ENCODE measurements around the gene POU2F3.

POU2F3 gene

GRCh38 chr11:120229451-120230424, 10.2 kb upstream of the POU2F3 start:
- DNase-seq (ENCODE audit: low spot score) = peak; percentile 58
- TF ChIP-seq CTCF (IDR thresholded peaks at IDR 0.05; ENCODE audit: borderline replicate concordance, control extremely low read depth, extremely low read depth, insufficient read depth, missing control alignments) = peak; percentile 55
- in situ Hi-C loops (cut with MboI; ENCODE audit: low sequenced_read_pairs, unreplicated experiment) = loop anchor here (5.0 kb wide), 2 partner anchors 57 to 73 kb away; no protein-coding TSS in a partner anchor

GRCh38 chr11:120230433-120231071, 9.4 kb upstream of the POU2F3 start:
- in situ Hi-C loops (cut with MboI; ENCODE audit: low sequenced_read_pairs, unreplicated experiment) = loop anchor here (5.0 kb wide), 1 partner anchor 72 kb away; no protein-coding TSS in a partner anchor
- TF ChIP-seq CTCF (IDR thresholded peaks at IDR 0.05; ENCODE audit: borderline replicate concordance, control extremely low read depth, extremely low read depth, insufficient read depth, missing control alignments) = no peak
- DNase-seq (ENCODE audit: low spot score) = no peak

GRCh38 chr11:120231963-120232362, 8.0 kb upstream of the POU2F3 start:
- in situ Hi-C loops (cut with MboI; ENCODE audit: low sequenced_read_pairs, unreplicated experiment) = loop anchor here (5.0 kb wide), 1 partner anchor 70 kb away; no protein-coding TSS in a partner anchor
- TF ChIP-seq CTCF (IDR thresholded peaks at IDR 0.05; ENCODE audit: borderline replicate concordance, control extremely low read depth, extremely low read depth, insufficient read depth, missing control alignments) = no peak
- no peak for DNase-seq (ENCODE audit: low spot score)

GRCh38 chr11:120233207-120233803, 6.6 kb upstream of the POU2F3 start:
- in situ Hi-C loops (cut with MboI; ENCODE audit: low sequenced_read_pairs, unreplicated experiment) = loop anchor here (5.0 kb wide), 1 partner anchor 69 kb away; no protein-coding TSS in a partner anchor
- no peak for DNase-seq (ENCODE audit: low spot score)
- no peak for TF ChIP-seq CTCF (IDR thresholded peaks at IDR 0.05; ENCODE audit: borderline replicate concordance, control extremely low read depth, extremely low read depth, insufficient read depth, missing control alignments)

- in situ Hi-C loops (cut with MboI; ENCODE audit: low sequenced_read_pairs, unreplicated experiment) = no loop called here
- peak; percentile 92 for TF ChIP-seq CTCF (IDR thresholded peaks at IDR 0.05; ENCODE audit: borderline replicate concordance, control extremely low read depth, extremely low read depth, insufficient read depth, missing control alignments)
- peak; percentile 83 for DNase-seq (ENCODE audit: low spot score)
Measured at GRCh38 chr11:120235024-120235628, 4.8 kb upstream of the POU2F3 start.
